GM18519 (cell line): Measurements from ENCODE around the gene BEND6.
"Not testable (repeated sequence)": the region's sequence is repeated elsewhere in the genome, so short reads cannot be mapped to it uniquely, and the experiment has no call there.

ENCODE experiments used
- ATAC-seq: cut with Tn5 transposase; IDR thresholded peaks from one replicate; pipeline ENCODE4 v1.9.1; 2021; ENCODE audit warnings: mild to moderate bottlenecking, moderate library complexity; ENCODE audit not compliant: unreplicated experiment, low FRiP score

BEND6 gene

GRCh38 chr6:56977192-56977591, 22.3 kb downstream of the BEND6 start:
- no peak for ATAC-seq

GRCh38 chr6:56978530-56978929, 23.6 kb downstream of the BEND6 start:
- ATAC-seq: no peak

- no peak for ATAC-seq
These were observed 29.5 kb downstream of the BEND6 start for GRCh38 chr6:56984361-56984760.

- ATAC-seq: no peak
These were observed 30.0 kb downstream of the BEND6 start for GRCh38 chr6:56984884-56985283.

GRCh38 chr6:56986611-56987010, 31.7 kb downstream of the BEND6 start:
- ATAC-seq: no peak

- ATAC-seq: no peak
These were observed 33.2 kb downstream of the BEND6 start for GRCh38 chr6:56988145-56988544.

- ATAC-seq: no peak
These were observed 37.1 kb downstream of the BEND6 start for GRCh38 chr6:56992036-56992435.

- no peak for ATAC-seq
These were observed 37.8 kb downstream of the BEND6 start for GRCh38 chr6:56992703-56993102.

- no peak for ATAC-seq
These were observed 40.5 kb downstream of the BEND6 start for GRCh38 chr6:56995347-56995902.

GRCh38 chr6:56996401-56996800, 41.5 kb downstream of the BEND6 start:
- no peak for ATAC-seq

- ATAC-seq: no peak
These were observed 44.1 kb downstream of the BEND6 start for GRCh38 chr6:56999049-56999448.

GRCh38 chr6:56999748-57000147, 44.8 kb downstream of the BEND6 start:
- ATAC-seq: not testable (repeated sequence)

- ATAC-seq: no peak
These were observed 47.3 kb downstream of the BEND6 start for GRCh38 chr6:57002197-57002596.

GRCh38 chr6:57004292-57004691, 49.4 kb downstream of the BEND6 start:
- no peak for ATAC-seq

- no peak for ATAC-seq
These were observed 51.2 kb downstream of the BEND6 start for GRCh38 chr6:57006101-57006500.

- not testable (repeated sequence) for ATAC-seq
These were observed 53.2 kb downstream of the BEND6 start for GRCh38 chr6:57008069-57008468.

- no peak for ATAC-seq
These were observed 58.6 kb downstream of the BEND6 start for GRCh38 chr6:57013521-57013926.

- no peak for ATAC-seq
These were observed 62.2 kb downstream of the BEND6 start for GRCh38 chr6:57017069-57017468.

- ATAC-seq: no peak
These were observed 62.9 kb downstream of the BEND6 start for GRCh38 chr6:57017841-57018240.

- ATAC-seq: no peak
These were observed 64.5 kb downstream of the BEND6 start for GRCh38 chr6:57019434-57019833.

GRCh38 chr6:57021086-57021720, 66.3 kb downstream of the BEND6 start:
- peak; percentile 86 for ATAC-seq

- ATAC-seq: no peak
These were observed 69.4 kb downstream of the BEND6 start for GRCh38 chr6:57024321-57024720.

GRCh38 chr6:57024775-57025174, 69.9 kb downstream of the BEND6 start:
- no peak for ATAC-seq
